Prostate gland (tissue), 2 donors: Measurements from ENCODE around the gene CACNA1D. TPM values are rescaled to one million over a fixed set of nuclear protein-coding genes. Genes with fewer than 3 reads are reported as not detected.

Experiments used
- DNase-seq: peaks from one replicate; pipeline ENCODE4 v3.0.0-alpha.2; 2019; ENCODE audit warnings: low spot score
- H3K27ac ChIP-seq, 2 donors: fragments of 200-600 bp; sonication (generic); 2 replicates each; pipeline ENCODE4 v1.5.1; 2017 to 2019
- H3K27me3 ChIP-seq: fragments of 200-600 bp; sonication (generic); replicated peaks from 2 replicates; pipeline ENCODE4 v1.5.1; 2019; ENCODE audit not compliant: insufficient read depth
- H3K36me3 ChIP-seq, 2 donors: fragments of 200-600 bp; sonication (generic); 1 replicate in 1 of 2; 2 replicates in 1 of 2; pipeline versions ENCODE4 v1.5.1 to v1.8.1; 2017 to 2019
- H3K4me1 ChIP-seq: fragments of 200-600 bp; sonication (generic); replicated peaks from 2 replicates; pipeline ENCODE4 v1.5.1; 2019
- H3K4me3 ChIP-seq, 2 donors: fragments of 200-600 bp; sonication (generic); 2 replicates each; pipeline ENCODE4 v1.5.1; 2017 to 2019
- H3K9me3 ChIP-seq: fragments of 200-600 bp; sonication (generic); 2 replicates; pipeline ENCODE4 v1.5.1; 2017
- CTCF ChIP-seq, 4 experiments: fragments of 200-600 bp in 2 of 4; fragments of 450-650 bp in 2 of 4; sonication (generic) in 2 of 4; IDR thresholded peaks; 1 replicate in 3 of 4; 2 replicates in 1 of 4; pipeline ENCODE4 v1.5.1; 2016 to 2019; ENCODE audit warnings: antibody characterized with exemption in 4 of 4, mild to moderate bottlenecking in 2 of 4, moderate library complexity in 2 of 4
- POLR2A ChIP-seq: fragments of 450-650 bp; IDR thresholded peaks from one replicate; pipeline ENCODE4 v1.6.1; 2016; ENCODE audit warnings: antibody characterized with exemption, mild to moderate bottlenecking
- POLR2AphosphoS5 ChIP-seq: sonication (generic); formaldehyde crosslinking; IDR thresholded peaks from one replicate; pipeline ENCODE4 v1.6.1; 2017; ENCODE audit warnings: antibody characterized with exemption
- WGBS: methylation state at CpG from one replicate; pipeline ENCODE4 v1.1.5; 2018; 5-methylcytosine and 5-hydroxymethylcytosine counted together
- intact Hi-C: fragments of 100-400 bp; cut with DNase I; formaldehyde crosslinking; loops from one replicate; pipeline ENCODE4 v1.14.2; 2022
- total RNA-seq, 2 donors: library from RNA; depleted of rRNA; stranded (reverse); fragments of >200 nt; gene quantifications; one replicate each; pipeline ENCODE4 v1.1.0, GENCODE V29; 2016

Gene CACNA1D
- total RNA-seq, 2 donors from 2014 or later: 15.5 to 45.1 TPM

GRCh38 chr3:53588122-53588521, 93.7 kb downstream of the CACNA1D start:
- WGBS: 75% methylated on average over 4 of the region's 4 CpGs
- no peak for DNase-seq
- Histone ChIP-seq H3K4me3 (no peak overlapping the region), H3K4me1 (no peaks in the 10 kb centered on the region), H3K27me3 (no peaks in the 10 kb centered on the region), H3K9me3 (no peaks in the 10 kb centered on the region), H3K27ac (no peak overlapping the region), H3K36me3 (no peaks in the 10 kb centered on the region)
- TF ChIP-seq POLR2A (no peak), POLR2AphosphoS5 (no peak), CTCF (IDR thresholded peaks at IDR 0.05) (no peak)
- intact Hi-C loops: no loop called here

- no peak for DNase-seq
Observed at GRCh38 chr3:53589201-53589600, 94.8 kb downstream of the CACNA1D start.

GRCh38 chr3:53589806-53590205, 95.4 kb downstream of the CACNA1D start:
- TF ChIP-seq POLR2A (no peak), CTCF (IDR thresholded peaks at IDR 0.05) (no peak), POLR2AphosphoS5 (no peak)
- DNase-seq: no peak
- H3K9me3 ChIP-seq: no peaks in the 10 kb centered on the region
- H3K27me3 ChIP-seq: no peaks in the 10 kb centered on the region
- intact Hi-C loops: no loop called here
- H3K36me3 ChIP-seq: no peaks in the 10 kb centered on the region
- H3K4me1 ChIP-seq: no peaks in the 10 kb centered on the region
- no peak overlapping the region for H3K4me3 ChIP-seq
- no peak overlapping the region for H3K27ac ChIP-seq

More at GRCh38 chr3:53589201-53589600, 94.8 kb downstream of the CACNA1D start:
- Histone ChIP-seq H3K27ac (no peak overlapping the region), H3K4me3 (no peak overlapping the region), H3K36me3 (no peaks in the 10 kb centered on the region), H3K4me1 (no peaks in the 10 kb centered on the region), H3K27me3 (no peaks in the 10 kb centered on the region), H3K9me3 (no peaks in the 10 kb centered on the region)
- TF ChIP-seq CTCF (IDR thresholded peaks at IDR 0.05) (no peak), POLR2A (no peak), POLR2AphosphoS5 (no peak)
- whole genome bisulfite sequencing: 84% methylated on average over 12 of the region's 12 CpGs
- intact Hi-C loops: no loop called here

GRCh38 chr3:53590606-53591005, 96.2 kb downstream of the CACNA1D start:
- H3K4me3 ChIP-seq: no peak overlapping the region
- H3K4me1 ChIP-seq: no peaks in the 10 kb centered on the region
- H3K9me3 ChIP-seq: no peaks in the 10 kb centered on the region
- no peak for TF ChIP-seq CTCF (IDR thresholded peaks at IDR 0.05)
- no peak for TF ChIP-seq POLR2A
- TF ChIP-seq POLR2AphosphoS5: no peak
- 99% methylated on average over 8 of the region's 8 CpGs for WGBS
- H3K27me3 ChIP-seq: no peaks in the 10 kb centered on the region
- no peak for DNase-seq
- H3K36me3 ChIP-seq: no peaks in the 10 kb centered on the region
- H3K27ac ChIP-seq: peak overlapping the region in 1 of 2 donors; percentile 80
- intact Hi-C loops: no loop called here

GRCh38 chr3:53591646-53592045, 97.2 kb downstream of the CACNA1D start:
- no peaks in the 10 kb centered on the region for H3K27me3 ChIP-seq
- no peaks in the 10 kb centered on the region for H3K4me1 ChIP-seq
- peak; percentile 88 for TF ChIP-seq POLR2AphosphoS5
- no peak for TF ChIP-seq POLR2A
- H3K36me3 ChIP-seq: no peaks in the 10 kb centered on the region
- H3K27ac ChIP-seq: peak overlapping the region; percentile 80 to 81
- H3K4me3 ChIP-seq: no peak overlapping the region
- DNase-seq: peak; percentile 51
- no peaks in the 10 kb centered on the region for H3K9me3 ChIP-seq
- 68% methylated on average over 6 of the region's 6 CpGs for WGBS
- intact Hi-C loops: no loop called here
